ENCODE results near the gene CNNM4.

Gene CNNM4

GRCh38 chr2:96844405-96844808 lies 83.7 kb downstream of the CNNM4 start:
- DNase-seq (ENCODE audit: low spot score) (no peak), ATAC-seq (ENCODE audit: low read depth) (no peak)
- no peaks in the 10 kb centered on the region for H3K9me3 ChIP-seq (ENCODE audit: severe bottlenecking)
- no peaks in the 10 kb centered on the region for H3K27me3 ChIP-seq (ENCODE audit: insufficient read depth, poor library complexity, severe bottlenecking)
- no peaks in the 10 kb centered on the region for H3K4me1 ChIP-seq (ENCODE audit: insufficient read depth, poor library complexity, severe bottlenecking)
- no peak overlapping the region for H3K4me3 ChIP-seq (ENCODE audit: severe bottlenecking)
- H3K27ac ChIP-seq (ENCODE audit: poor library complexity, severe bottlenecking): no peak overlapping the region
- no peak for TF ChIP-seq CTCF (IDR thresholded peaks at IDR 0.05; ENCODE audit: poor library complexity, severe bottlenecking)
- peaks cover 7% of the 10 kb centered on the region; the same call in 1 of the 2 replicates for H3K36me3 ChIP-seq (ENCODE audit: low read depth)

DNA sequence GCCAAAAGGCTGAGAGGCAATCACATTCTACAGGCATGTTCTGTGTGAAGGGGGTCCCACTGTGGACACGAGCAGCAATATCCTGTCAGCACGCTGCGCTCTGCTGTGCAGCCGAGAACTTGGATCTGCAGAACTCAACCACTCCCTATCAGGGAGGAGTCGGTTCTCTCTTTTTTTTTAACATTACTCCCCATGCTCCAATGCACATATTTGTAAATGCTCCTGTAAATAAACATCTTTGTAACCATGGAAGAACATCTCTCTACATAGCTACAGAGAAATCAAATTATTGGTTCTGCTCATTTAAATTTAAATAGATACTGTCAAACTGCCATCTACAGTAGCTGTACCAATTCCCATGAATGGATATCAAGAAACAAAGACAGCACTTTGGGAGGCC lies 86.1 kb downstream of the CNNM4 start:
- peaks cover 14% of the 10 kb centered on the region; the same call in 1 of the 2 replicates for H3K36me3 ChIP-seq (ENCODE audit: low read depth)
- no peak overlapping the region for H3K27ac ChIP-seq (ENCODE audit: poor library complexity, severe bottlenecking)
- no peak for TF ChIP-seq CTCF (IDR thresholded peaks at IDR 0.05; ENCODE audit: poor library complexity, severe bottlenecking)
- ATAC-seq (ENCODE audit: low read depth): no peak
- H3K4me3 ChIP-seq (ENCODE audit: severe bottlenecking): no peak overlapping the region
- H3K27me3 ChIP-seq (ENCODE audit: insufficient read depth, poor library complexity, severe bottlenecking): no peaks in the 10 kb centered on the region
- no peaks in the 10 kb centered on the region for H3K9me3 ChIP-seq (ENCODE audit: severe bottlenecking)
- no peaks in the 10 kb centered on the region for H3K4me1 ChIP-seq (ENCODE audit: insufficient read depth, poor library complexity, severe bottlenecking)
- no peak for DNase-seq (ENCODE audit: low spot score)

- ATAC-seq (ENCODE audit: low read depth) (no peak), DNase-seq (ENCODE audit: low spot score) (no peak)
- Histone ChIP-seq H3K4me1 (ENCODE audit: insufficient read depth, poor library complexity, severe bottlenecking) (no peaks in the 10 kb centered on the region), H3K9me3 (ENCODE audit: severe bottlenecking) (no peaks in the 10 kb centered on the region), H3K4me3 (ENCODE audit: severe bottlenecking) (no peak overlapping the region), H3K27ac (ENCODE audit: poor library complexity, severe bottlenecking) (no peak overlapping the region), H3K36me3 (ENCODE audit: low read depth) (peaks cover 14% of the 10 kb centered on the region; the same call in 1 of the 2 replicates), H3K27me3 (ENCODE audit: insufficient read depth, poor library complexity, severe bottlenecking) (no peaks in the 10 kb centered on the region)
- TF ChIP-seq CTCF (IDR thresholded peaks at IDR 0.05; ENCODE audit: poor library complexity, severe bottlenecking): no peak
Observed at GRCh38 chr2:96847586-96847985, 86.9 kb downstream of the CNNM4 start.

DNA sequence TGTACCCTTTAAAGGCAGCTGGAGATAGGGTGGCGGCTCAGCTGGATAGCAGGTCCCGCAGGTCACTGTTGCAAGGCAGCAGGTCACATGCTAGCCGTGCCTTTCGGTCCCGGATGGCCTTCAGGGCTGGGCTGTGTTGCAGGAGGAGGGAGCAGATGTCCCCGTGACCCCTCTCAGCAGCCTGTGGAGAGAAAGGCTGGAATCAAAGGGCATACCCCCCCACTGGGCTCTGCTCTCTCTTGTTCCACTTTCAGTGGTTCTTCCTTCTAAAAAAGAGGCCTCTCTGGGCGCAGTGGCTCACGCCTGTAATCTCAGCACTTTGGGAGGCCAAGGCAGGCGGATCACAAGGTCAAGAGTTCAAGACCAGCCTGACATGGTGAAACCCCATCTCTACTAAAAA lies 87.6 kb downstream of the CNNM4 start:
- Histone ChIP-seq H3K4me3 (ENCODE audit: severe bottlenecking) (no peak overlapping the region), H3K9me3 (ENCODE audit: severe bottlenecking) (no peaks in the 10 kb centered on the region), H3K36me3 (ENCODE audit: low read depth) (peaks cover 20% of the 10 kb centered on the region), H3K27ac (ENCODE audit: poor library complexity, severe bottlenecking) (no peak overlapping the region), H3K27me3 (ENCODE audit: insufficient read depth, poor library complexity, severe bottlenecking) (no peaks in the 10 kb centered on the region), H3K4me1 (ENCODE audit: insufficient read depth, poor library complexity, severe bottlenecking) (no peaks in the 10 kb centered on the region)
- TF ChIP-seq CTCF (IDR thresholded peaks at IDR 0.05; ENCODE audit: poor library complexity, severe bottlenecking): no peak
- DNase-seq (ENCODE audit: low spot score) (no peak), ATAC-seq (ENCODE audit: low read depth) (no peak)

DNA sequence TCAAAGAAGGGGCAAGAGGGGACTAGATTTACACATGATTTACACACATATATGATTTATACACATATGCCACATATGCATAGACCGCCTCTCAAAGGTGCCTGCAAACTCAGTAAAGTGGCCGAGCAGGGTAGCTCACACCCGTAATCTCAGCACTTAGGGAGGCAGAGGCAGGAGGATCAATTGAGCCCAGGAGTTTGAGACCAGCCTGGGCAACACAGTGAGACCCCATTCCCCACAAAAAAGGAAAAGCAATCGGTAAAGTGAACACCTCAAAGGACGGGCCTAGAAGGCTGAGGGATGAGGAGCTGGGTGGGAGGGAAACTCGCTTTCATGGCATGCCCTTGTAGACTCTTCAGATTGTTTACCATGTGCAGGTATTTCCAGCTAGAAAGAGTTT lies 92.0 kb downstream of the CNNM4 start:
- TF ChIP-seq CTCF (IDR thresholded peaks at IDR 0.05; ENCODE audit: poor library complexity, severe bottlenecking): no peak
- Histone ChIP-seq H3K27me3 (ENCODE audit: insufficient read depth, poor library complexity, severe bottlenecking) (no peaks in the 10 kb centered on the region), H3K4me3 (ENCODE audit: severe bottlenecking) (no peak overlapping the region), H3K4me1 (ENCODE audit: insufficient read depth, poor library complexity, severe bottlenecking) (no peaks in the 10 kb centered on the region), H3K36me3 (ENCODE audit: low read depth) (peaks cover 26% of the 10 kb centered on the region), H3K27ac (ENCODE audit: poor library complexity, severe bottlenecking) (no peak overlapping the region), H3K9me3 (ENCODE audit: severe bottlenecking) (no peaks in the 10 kb centered on the region)
- ATAC-seq (ENCODE audit: low read depth) (no peak), DNase-seq (ENCODE audit: low spot score) (no peak)

Measured in RWPE2 (cell line).